Endothelial cell of umbilical vein (primary cell): ENCODE measurements around the gene ADSL. TPM values are rescaled to one million over a fixed set of nuclear protein-coding genes. Genes with fewer than 3 reads are reported as not detected.

Experiments
- BruUV-seq: library from RNA; stranded (reverse); fragments of 400-500 nt; replicated peaks from 2 replicates; lab custom pipeline; 2021; lab: Mats Ljungman, UMichigan
- CTCF ChIA-PET: fragments of 300-600, 350-600 bp; sonication (Branson Sonifier 250); formaldehyde crosslinking; loops from one replicate; lab custom pipeline; 2021; ENCODE audit warnings: antibody characterized with exemption, inconsistent platforms; lab: Charles Lee
- POLR2A ChIA-PET: fragments of 300-600, 350-600 bp; sonication (Branson Sonifier 250); formaldehyde crosslinking; loops from one replicate; lab custom pipeline; 2021; ENCODE audit warnings: antibody characterized with exemption, inconsistent platforms; lab: Charles Lee
- DNase-seq: peaks from one replicate; pipeline ENCODE4 v3.0.0-alpha.2; 2011; ENCODE audit warnings: low read depth, low spot score
- FAIRE-seq: peaks from 2 replicates; lab custom pipeline; 2011; peaks lifted over from hg19 to GRCh38; lab: Jason Lieb, UNC
- H2AFZ ChIP-seq: 2 replicates; pipeline ENCODE4 v1.6.0; 2012; ENCODE audit warnings: low read depth, low read length, control low read depth, inconsistent platforms
- H3K27ac ChIP-seq: 2 replicates; pipeline ENCODE4 v1.5.1; 2011; ENCODE audit warnings: low read depth, mild to moderate bottlenecking, control low read depth, low read length, moderate library complexity; ENCODE audit not compliant: insufficient read depth
- H3K27me3 ChIP-seq, 2 experiments: 2 replicates each; pipeline versions ENCODE4 v1.6.0 to v1.6.1; 2011; ENCODE audit warnings: low read length in 2 of 2, mixed read lengths in 1 of 2; ENCODE audit not compliant: control insufficient read depth in 2 of 2, insufficient read depth in 2 of 2
- H3K36me3 ChIP-seq, 2 experiments: 2 replicates in 1 of 2; 3 replicates in 1 of 2; pipeline ENCODE4 v1.5.1; 2011; ENCODE audit warnings: low read length in 2 of 2, mild to moderate bottlenecking in 1 of 2, moderate library complexity in 1 of 2; ENCODE audit not compliant: control insufficient read depth in 2 of 2, insufficient read depth in 2 of 2; ENCODE audit errors: extremely low read depth in 1 of 2
- H3K4me1 ChIP-seq: 3 replicates; pipeline ENCODE4 v1.5.1; 2011; ENCODE audit warnings: mild to moderate bottlenecking, low read length; ENCODE audit not compliant: control insufficient read depth, insufficient read depth; ENCODE audit errors: extremely low read depth
- H3K4me2 ChIP-seq: 2 replicates; pipeline ENCODE4 v1.6.1; 2011; ENCODE audit warnings: low read length, control low read depth, mixed read lengths; ENCODE audit not compliant: insufficient read depth
- H3K4me3 ChIP-seq, 3 experiments: fragments of 200-600 bp in 1 of 3; sonication (generic), shearing (Covaris generic) in 1 of 3; replicated peaks in 1 of 3; 2 replicates each; pipeline ENCODE4 v1.5.1; 2011 to 2016; ENCODE audit warnings: control low read depth in 3 of 3, low read length in 3 of 3, mild to moderate bottlenecking in 2 of 3, inconsistent platforms in 1 of 3, low read depth in 1 of 3, moderate library complexity in 1 of 3; ENCODE audit not compliant: insufficient read depth in 1 of 3
- H3K79me2 ChIP-seq: 2 replicates; pipeline ENCODE4 v1.6.0; 2012; ENCODE audit warnings: low read length, inconsistent platforms; ENCODE audit not compliant: control insufficient read depth, insufficient read depth
- H3K9ac ChIP-seq: replicated peaks from 2 replicates; pipeline ENCODE3; 2011; ENCODE audit warnings: low read length, control low read depth; ENCODE audit not compliant: insufficient read depth; ENCODE audit errors: extremely low read depth
- H3K9me1 ChIP-seq: replicated peaks from 3 replicates; pipeline ENCODE4 v1.6.0; 2011; ENCODE audit warnings: mild to moderate bottlenecking, low read length; ENCODE audit not compliant: control insufficient read depth, insufficient read depth; ENCODE audit errors: extremely low read depth
- H3K9me3 ChIP-seq: replicated peaks from 2 replicates; pipeline ENCODE4 v1.5.1; 2012; ENCODE audit warnings: low read length, inconsistent platforms; ENCODE audit not compliant: control insufficient read depth, insufficient read depth
- H4K20me1 ChIP-seq: replicated peaks from 2 replicates; pipeline ENCODE3; 2011; ENCODE audit warnings: mild to moderate bottlenecking, low read length; ENCODE audit not compliant: control insufficient read depth, insufficient read depth; ENCODE audit errors: extremely low read depth
- EZH2 ChIP-seq: IDR thresholded peaks from 2 replicates; pipeline ENCODE4 v1.6.1; 2012; ENCODE audit warnings: borderline replicate concordance, low read depth, mild to moderate bottlenecking, moderate library complexity, low read length, inconsistent platforms; ENCODE audit not compliant: severe bottlenecking
- FOS ChIP-seq: IDR thresholded peaks from 2 replicates; pipeline ENCODE4 v1.6.1; 2011; ENCODE audit warnings: mild to moderate bottlenecking, low read length, moderate library complexity, borderline replicate concordance; ENCODE audit not compliant: insufficient read depth
- GATA2 ChIP-seq: IDR thresholded peaks from 2 replicates; pipeline ENCODE4 v1.7.0; 2011; ENCODE audit warnings: low read depth, mild to moderate bottlenecking, moderate library complexity, mixed read lengths, low read length; ENCODE audit not compliant: insufficient read length, insufficient read depth
- JUN ChIP-seq: IDR thresholded peaks from 2 replicates; pipeline ENCODE4 v1.6.1; 2011; ENCODE audit warnings: borderline replicate concordance, low read depth; ENCODE audit not compliant: insufficient read length, insufficient read depth
- MYC ChIP-seq: IDR thresholded peaks from one replicate; pipeline ENCODE4 v1.6.1; 2011; ENCODE audit warnings: mild to moderate bottlenecking, low read depth, low read length
- POLR2A ChIP-seq: IDR thresholded peaks from 2 replicates; pipeline ENCODE4 v1.6.1; 2012; ENCODE audit warnings: low read depth, mild to moderate bottlenecking, control low read depth, low read length
- POLR2AphosphoS5 ChIP-seq: IDR thresholded peaks from 2 replicates; pipeline ENCODE4 v1.6.1; 2012; ENCODE audit warnings: low read depth, mild to moderate bottlenecking, control low read depth, low read length, moderate library complexity; ENCODE audit not compliant: insufficient read depth
- dilution Hi-C: fragments of 300-500 bp; cut with MboI; formaldehyde crosslinking; loops from one replicate; pipeline ENCODE4 v1.15.0; 2019; ENCODE audit warnings: low sequenced_read_pairs; ENCODE audit not compliant: extremely low pct_ligation_motif_present
- intact Hi-C: fragments of 100-400 bp; cut with micrococcal nuclease; formaldehyde crosslinking; loops from one replicate; pipeline ENCODE4 v1.10.0; 2022
- polyA plus RNA-seq, 4 experiments: library from polyadenylated mRNA; depleted of rRNA in 3 of 4; stranded (reverse) in 3 of 4; unstranded in 1 of 4; fragments of >200 nt; gene quantifications; 2 replicates each; pipeline versions ENCODE4 v1.2.1 to v1.2.3, GENCODE V29; 2011 to 2012; ENCODE audit warnings: missing spikeins in 1 of 4
- total RNA-seq: library from RNA; stranded (reverse); gene quantifications from 2 replicates; pipeline ENCODE4 v1.2.3, GENCODE V29; 2021
- TF ChIP-seq, protein P1 (sequence below), 2 donors: IDR thresholded peaks; 1 replicate in 1 of 2; 2 replicates in 1 of 2; pipeline ENCODE4 v1.5.1; 2011; ENCODE audit warnings: low read length in 2 of 2, mild to moderate bottlenecking in 2 of 2, moderate library complexity in 2 of 2, control low read depth in 1 of 2, inconsistent platforms in 1 of 2, low read depth in 1 of 2; ENCODE audit not compliant: insufficient read depth in 1 of 2; ENCODE audit errors: extremely low read depth in 1 of 2
- TF ChIP-seq, protein P2 (sequence below): IDR thresholded peaks from 2 replicates; pipeline ENCODE4 v1.6.1; 2011; ENCODE audit not compliant: insufficient read depth, insufficient read length

The ADSL gene
- total and polyA plus RNA-seq, 2 donors (not counting 3 experiments of a cell fraction or from before 2014, with no cell fraction given) = 103 to 141 TPM

GRCh38 chr22:40423310-40423688, 77.0 kb downstream of the ADSL start:
- Histone ChIP-seq H3K4me1 (no peaks in the 10 kb centered on the region), H3K9me3 (no peaks in the 10 kb centered on the region), H3K4me3 (no peak overlapping the region), H2AFZ (no peak overlapping the region), H3K36me3 (peaks cover 2 to 65% of the 10 kb centered on the region in 2 experiments), H3K27me3 (no peaks in the 10 kb centered on the region), H3K9me1 (no peaks in the 10 kb centered on the region), H3K4me2 (no peak overlapping the region), H4K20me1 (no peaks in the 10 kb centered on the region), H3K9ac (no peak overlapping the region), H3K27ac (no peak overlapping the region), H3K79me2 (no peaks in the 10 kb centered on the region)
- intact Hi-C loops = loop anchor here (1.0 kb wide), 1 partner anchor 29 kb away; no protein-coding TSS in a partner anchor
- TF ChIP-seq, protein P1, sequence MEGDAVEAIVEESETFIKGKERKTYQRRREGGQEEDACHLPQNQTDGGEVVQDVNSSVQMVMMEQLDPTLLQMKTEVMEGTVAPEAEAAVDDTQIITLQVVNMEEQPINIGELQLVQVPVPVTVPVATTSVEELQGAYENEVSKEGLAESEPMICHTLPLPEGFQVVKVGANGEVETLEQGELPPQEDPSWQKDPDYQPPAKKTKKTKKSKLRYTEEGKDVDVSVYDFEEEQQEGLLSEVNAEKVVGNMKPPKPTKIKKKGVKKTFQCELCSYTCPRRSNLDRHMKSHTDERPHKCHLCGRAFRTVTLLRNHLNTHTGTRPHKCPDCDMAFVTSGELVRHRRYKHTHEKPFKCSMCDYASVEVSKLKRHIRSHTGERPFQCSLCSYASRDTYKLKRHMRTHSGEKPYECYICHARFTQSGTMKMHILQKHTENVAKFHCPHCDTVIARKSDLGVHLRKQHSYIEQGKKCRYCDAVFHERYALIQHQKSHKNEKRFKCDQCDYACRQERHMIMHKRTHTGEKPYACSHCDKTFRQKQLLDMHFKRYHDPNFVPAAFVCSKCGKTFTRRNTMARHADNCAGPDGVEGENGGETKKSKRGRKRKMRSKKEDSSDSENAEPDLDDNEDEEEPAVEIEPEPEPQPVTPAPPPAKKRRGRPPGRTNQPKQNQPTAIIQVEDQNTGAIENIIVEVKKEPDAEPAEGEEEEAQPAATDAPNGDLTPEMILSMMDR (IDR thresholded peaks at IDR 0.05; ENCODE audit: extremely low read depth in 1 of 2, insufficient read depth in 1 of 2, low read depth in 1 of 2, low read length in 2 of 2) = no peak
- no peak for TF ChIP-seq POLR2A
- no peak for TF ChIP-seq MYC
- TF ChIP-seq FOS = no peak
- TF ChIP-seq EZH2 = no peak
- TF ChIP-seq, protein P2, sequence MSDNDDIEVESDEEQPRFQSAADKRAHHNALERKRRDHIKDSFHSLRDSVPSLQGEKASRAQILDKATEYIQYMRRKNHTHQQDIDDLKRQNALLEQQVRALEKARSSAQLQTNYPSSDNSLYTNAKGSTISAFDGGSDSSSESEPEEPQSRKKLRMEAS = no peak
- TF ChIP-seq GATA2 = no peak
- no peak for TF ChIP-seq JUN
- TF ChIP-seq POLR2AphosphoS5 = no peak
- no TSS peak for BruUV-seq
- no peak for FAIRE-seq
- dilution Hi-C loops = no loop called here
- no peak for DNase-seq
- ChIA-PET POLR2A (no interaction called here), CTCF (no interaction called here)
